NCI-H345 treated with DMSO at 0.1 percent for 48 hours (cell line): ENCODE data around the gene IFNAR2.
"Not testable (repeated sequence)": the region's sequence is repeated elsewhere in the genome, so short reads cannot be mapped to it uniquely, and the experiment has no call there.

Source experiments
- DNase-seq: peaks from one replicate; lab custom pipeline; 2025; ENCODE audit not compliant: unreplicated experiment; lab: John Stamatoyannopoulos, UW

The IFNAR2 gene

GRCh38 chr21:33242846-33243245 lies 13.1 kb downstream of the IFNAR2 start:
- DNase-seq: not testable (repeated sequence)

- no peak for DNase-seq
Measured at GRCh38 chr21:33244082-33244778, 14.5 kb downstream of the IFNAR2 start.

GRCh38 chr21:33244779-33245105 lies 15.0 kb downstream of the IFNAR2 start:
- no peak for DNase-seq

GRCh38 chr21:33245289-33245918 lies 15.7 kb downstream of the IFNAR2 start:
- DNase-seq: peak; percentile 16

- no peak for DNase-seq
Measured at GRCh38 chr21:33246506-33246905, 16.8 kb downstream of the IFNAR2 start.

GRCh38 chr21:33246963-33247362 lies 17.2 kb downstream of the IFNAR2 start:
- DNase-seq: no peak

- DNase-seq: no peak
Measured at GRCh38 chr21:33247599-33247998, 17.9 kb downstream of the IFNAR2 start.

- DNase-seq: no peak
Measured at GRCh38 chr21:33249331-33250002, 19.7 kb downstream of the IFNAR2 start.

- no peak for DNase-seq
Measured at GRCh38 chr21:33251119-33251518, 21.4 kb downstream of the IFNAR2 start.

- not testable (repeated sequence) for DNase-seq
Measured at GRCh38 chr21:33253382-33253781, 23.6 kb downstream of the IFNAR2 start.

GRCh38 chr21:33254766-33255165 lies 25.0 kb downstream of the IFNAR2 start:
- no peak for DNase-seq

GRCh38 chr21:33255404-33255803 lies 25.7 kb downstream of the IFNAR2 start:
- no peak for DNase-seq

- no peak for DNase-seq
Measured at GRCh38 chr21:33256019-33256418, 26.3 kb downstream of the IFNAR2 start.

- no peak for DNase-seq
Measured at GRCh38 chr21:33257094-33257803, 27.5 kb downstream of the IFNAR2 start.

- DNase-seq: no peak
Measured at GRCh38 chr21:33258475-33258874, 28.7 kb downstream of the IFNAR2 start.

- no peak for DNase-seq
Measured at GRCh38 chr21:33259428-33259827, 29.7 kb downstream of the IFNAR2 start.

- DNase-seq: no peak
Measured at GRCh38 chr21:33259995-33260394, 30.3 kb downstream of the IFNAR2 start.

- no peak for DNase-seq
Measured at GRCh38 chr21:33261635-33262034, 31.9 kb downstream of the IFNAR2 start.

- no peak for DNase-seq
Measured at GRCh38 chr21:33262921-33263320, 33.2 kb downstream of the IFNAR2 start.

GRCh38 chr21:33264561-33264960 lies 34.8 kb downstream of the IFNAR2 start:
- no peak for DNase-seq

GRCh38 chr21:33265664-33266049 lies 35.9 kb downstream of the IFNAR2 start:
- no peak for DNase-seq
